Stimulated activated CD8-positive, alpha-beta memory T cell treated with anti-CD3 and anti-CD28 coated beads, Interleukin-15, amount 100 ng/mL, for 48 hours (primary cell): ENCODE measurements around the gene ZBED1.
"Not testable (repeated sequence)": the region's sequence is repeated elsewhere in the genome, so short reads cannot be mapped to it uniquely, and the experiment has no call there.

Experiments
- DNase-seq, 2 donors: peaks; one replicate each; pipeline ENCODE4 v3.0.0-alpha.2; 2020; ENCODE audit warnings: low read depth in 2 of 2

ZBED1 gene

DNA sequence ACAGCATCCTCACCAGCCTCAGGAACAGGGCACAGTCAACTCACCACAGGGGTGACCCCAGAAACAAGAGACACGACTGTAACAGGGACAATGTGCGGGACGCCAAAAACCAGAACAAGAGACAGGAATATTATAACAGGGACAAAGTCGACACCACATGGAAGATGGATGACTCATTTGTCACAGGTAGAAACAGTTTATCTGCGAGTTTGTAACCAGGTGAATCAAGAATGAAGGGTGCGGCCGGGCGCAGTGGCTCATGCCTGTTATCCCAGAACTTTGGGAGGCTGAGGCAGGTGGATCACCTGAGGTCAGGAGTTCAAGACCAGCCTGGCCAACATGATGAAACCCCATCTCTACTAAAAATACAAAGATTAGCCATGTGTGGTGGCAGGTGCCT lies 44.7 kb downstream of the ZBED1 start:
- DNase-seq, result not testable (repeated sequence)

DNA sequence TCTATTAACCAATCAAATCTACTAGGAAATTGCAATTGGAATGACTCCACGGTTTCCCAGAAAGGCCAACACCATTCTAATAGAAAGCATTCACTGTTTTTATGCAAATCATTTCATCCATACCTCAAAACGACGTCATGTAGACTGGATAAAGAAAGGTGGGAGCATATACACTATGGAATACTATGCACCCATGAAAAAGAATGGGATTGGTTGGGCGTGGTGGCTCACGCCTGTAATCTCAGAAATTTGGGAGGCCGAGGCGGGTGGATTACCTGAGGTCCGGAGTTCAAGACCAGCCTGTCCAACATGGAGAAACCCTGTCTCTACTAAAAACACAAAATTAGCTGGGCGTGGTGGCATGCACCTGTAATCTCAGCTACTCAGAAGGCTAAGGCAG lies 46.2 kb downstream of the ZBED1 start:
- not testable (repeated sequence) for DNase-seq

DNA sequence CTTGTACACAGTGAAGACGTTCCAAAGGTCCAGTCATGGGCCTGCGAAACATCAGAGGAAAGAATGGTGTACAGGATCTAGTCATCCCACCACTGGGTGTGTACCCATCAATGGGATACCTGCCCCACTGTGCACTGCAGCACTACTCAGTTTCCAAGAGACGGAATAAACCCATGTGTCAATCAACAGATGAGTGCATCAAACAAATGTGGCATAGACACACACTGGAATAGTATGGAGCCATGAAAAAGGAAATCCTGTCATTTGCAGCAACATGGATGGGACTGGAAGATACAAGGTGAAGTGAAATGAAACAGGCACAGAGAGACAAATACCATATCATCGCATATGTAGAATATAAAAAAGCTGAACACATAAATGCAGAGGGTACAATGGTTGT lies 48.0 kb downstream of the ZBED1 start:
- no peak for DNase-seq

DNA sequence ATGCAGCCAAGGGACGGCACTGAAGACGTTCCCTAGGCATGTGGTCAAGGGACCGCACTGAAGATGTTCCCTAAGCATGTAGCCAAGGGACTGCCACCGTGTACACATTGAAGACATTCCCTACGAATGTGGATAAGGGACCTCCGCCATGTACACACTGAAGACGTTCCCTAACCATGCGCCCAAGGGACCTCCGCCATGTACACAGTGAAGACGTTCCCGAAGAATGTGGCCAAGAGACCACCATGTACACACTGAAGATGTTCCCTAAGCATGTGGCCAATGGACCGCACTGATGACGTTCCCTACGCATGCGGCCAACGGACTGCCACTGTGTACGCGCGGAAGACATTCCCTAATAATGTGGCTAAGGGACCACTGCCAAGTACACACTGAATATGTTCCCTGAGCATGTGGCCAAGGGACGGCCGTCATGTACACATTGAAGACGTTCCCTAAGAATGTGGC lies 48.4 kb downstream of the ZBED1 start:
- no peak for DNase-seq

DNA sequence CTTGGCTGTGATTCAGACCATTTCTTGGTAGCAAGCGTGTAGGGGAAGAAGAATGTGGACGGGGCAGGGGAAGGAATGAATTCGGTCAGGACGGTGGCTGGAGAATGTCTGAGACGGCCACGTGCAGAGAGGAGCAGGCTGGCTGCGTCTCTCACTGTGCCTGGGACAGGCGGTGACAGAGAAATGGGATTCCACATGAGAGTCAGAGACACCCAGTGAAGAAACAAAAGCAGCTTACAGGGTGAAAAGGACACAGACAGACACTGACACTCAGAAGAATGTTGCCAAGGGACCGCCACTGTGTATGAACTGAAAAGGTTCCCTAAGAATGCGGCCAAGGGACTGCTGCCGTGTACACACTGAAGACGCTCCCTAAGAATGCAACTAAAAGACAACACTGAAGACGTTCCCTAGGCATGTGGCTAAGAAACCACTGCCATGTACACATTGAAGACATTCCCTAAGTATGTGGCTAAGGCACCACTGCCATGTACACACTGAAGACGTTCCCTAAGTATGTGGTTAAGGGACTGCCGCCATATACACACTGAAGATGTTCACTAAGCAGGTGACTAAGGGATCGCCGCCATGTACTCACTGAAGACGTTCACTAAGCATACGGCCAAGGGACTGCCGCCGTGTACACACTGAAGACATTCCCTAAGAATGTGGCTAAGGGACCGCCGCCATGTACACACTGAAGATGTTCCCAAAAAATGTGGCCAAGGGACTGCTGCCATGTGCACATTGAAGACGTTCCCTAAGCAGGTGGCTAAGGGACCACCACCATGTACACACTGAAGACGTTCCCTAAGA lies 49.1 kb downstream of the ZBED1 start:
- no peak for DNase-seq

DNA sequence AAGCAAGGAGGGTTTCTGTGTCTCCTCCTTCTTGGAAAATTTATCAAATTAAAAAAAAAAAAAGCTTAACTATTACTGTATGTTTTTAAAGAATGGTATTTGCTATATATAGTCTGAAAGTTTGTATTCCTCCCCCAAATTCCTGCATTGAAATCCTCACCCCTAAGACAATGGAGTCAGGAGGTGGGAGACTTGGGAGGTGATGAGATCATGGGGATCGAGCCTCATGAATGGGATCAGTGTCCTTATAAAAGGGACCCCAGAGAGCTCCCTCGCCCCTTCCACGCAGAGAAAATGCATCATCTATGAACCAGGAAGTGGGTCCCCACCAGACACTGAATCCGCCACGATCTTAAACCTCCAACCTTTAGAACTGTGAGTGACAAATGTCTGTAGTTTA lies 50.1 kb downstream of the ZBED1 start:
- no peak for DNase-seq

DNA sequence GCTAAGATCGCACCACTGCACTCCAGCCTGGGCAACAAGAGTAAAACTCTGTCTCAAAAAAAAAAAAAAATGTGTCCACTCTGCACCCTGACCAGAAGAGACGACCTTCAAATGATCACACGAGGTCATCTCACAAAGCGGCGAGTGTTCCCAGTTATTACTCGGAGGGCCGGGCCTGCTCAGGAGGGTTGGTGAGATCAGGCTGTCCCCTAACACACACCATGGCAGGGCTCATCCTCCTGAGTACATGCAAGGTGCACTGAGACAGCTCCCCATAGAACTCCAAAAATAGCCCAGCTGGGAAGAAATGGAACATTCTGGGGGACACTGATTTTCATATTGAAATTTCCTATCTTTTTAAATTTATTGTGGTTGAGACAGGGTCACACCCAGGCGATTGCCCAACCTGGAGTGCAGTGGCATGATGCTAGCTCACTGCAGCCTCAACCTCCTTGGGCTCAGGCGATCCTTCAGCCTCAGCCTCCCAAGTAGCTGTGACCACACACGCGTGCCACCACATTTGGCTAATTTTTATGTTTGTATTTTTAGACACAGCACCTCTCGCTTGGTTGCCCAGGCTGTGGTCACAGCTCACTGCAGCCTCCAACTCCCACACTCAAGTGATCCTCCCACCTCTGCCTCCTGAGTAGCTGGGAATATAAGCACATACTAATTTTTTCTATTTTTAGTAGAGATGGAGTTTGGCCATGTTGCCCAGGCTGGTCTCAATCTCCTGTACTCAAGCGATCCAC lies 51.5 kb downstream of the ZBED1 start:
- DNase-seq, result no peak

DNA sequence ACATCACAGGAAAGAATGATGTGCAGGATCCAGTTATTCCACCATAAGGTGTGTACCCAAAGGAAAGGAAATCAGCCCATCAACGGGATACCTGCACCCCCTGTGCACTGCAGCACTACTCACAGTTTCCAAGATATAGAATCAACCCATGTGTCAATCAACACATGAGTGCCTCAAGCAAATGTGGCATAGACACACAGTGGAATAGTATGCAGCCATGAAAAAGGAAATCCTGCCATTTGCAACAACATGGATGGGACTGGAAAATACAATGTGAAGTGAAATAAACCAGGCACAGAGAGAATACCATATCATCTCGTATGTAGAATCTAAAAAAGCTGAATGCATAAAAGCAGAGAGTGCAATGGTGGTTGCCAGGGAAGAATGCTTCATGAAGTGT lies 53.3 kb downstream of the ZBED1 start:
- DNase-seq, result no peak

DNA sequence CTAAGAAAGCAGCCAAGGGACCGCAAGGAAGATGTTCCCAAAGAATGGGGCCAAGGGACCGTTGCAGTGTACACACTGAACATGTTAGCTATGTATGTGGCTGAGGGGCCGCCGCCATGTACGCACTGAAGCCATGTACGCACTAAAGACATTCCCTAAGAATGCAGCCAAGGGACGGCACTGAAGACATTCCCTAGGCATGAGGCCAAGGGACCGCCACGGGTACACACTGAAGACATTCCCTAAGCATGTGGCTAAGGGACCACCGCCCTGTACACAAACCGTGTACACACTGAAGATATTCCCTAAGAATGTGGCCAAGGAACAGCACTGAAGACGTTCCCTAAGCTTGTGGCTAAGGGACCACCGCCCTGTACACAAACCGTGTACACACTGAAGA lies 54.0 kb downstream of the ZBED1 start:
- no peak for DNase-seq

DNA sequence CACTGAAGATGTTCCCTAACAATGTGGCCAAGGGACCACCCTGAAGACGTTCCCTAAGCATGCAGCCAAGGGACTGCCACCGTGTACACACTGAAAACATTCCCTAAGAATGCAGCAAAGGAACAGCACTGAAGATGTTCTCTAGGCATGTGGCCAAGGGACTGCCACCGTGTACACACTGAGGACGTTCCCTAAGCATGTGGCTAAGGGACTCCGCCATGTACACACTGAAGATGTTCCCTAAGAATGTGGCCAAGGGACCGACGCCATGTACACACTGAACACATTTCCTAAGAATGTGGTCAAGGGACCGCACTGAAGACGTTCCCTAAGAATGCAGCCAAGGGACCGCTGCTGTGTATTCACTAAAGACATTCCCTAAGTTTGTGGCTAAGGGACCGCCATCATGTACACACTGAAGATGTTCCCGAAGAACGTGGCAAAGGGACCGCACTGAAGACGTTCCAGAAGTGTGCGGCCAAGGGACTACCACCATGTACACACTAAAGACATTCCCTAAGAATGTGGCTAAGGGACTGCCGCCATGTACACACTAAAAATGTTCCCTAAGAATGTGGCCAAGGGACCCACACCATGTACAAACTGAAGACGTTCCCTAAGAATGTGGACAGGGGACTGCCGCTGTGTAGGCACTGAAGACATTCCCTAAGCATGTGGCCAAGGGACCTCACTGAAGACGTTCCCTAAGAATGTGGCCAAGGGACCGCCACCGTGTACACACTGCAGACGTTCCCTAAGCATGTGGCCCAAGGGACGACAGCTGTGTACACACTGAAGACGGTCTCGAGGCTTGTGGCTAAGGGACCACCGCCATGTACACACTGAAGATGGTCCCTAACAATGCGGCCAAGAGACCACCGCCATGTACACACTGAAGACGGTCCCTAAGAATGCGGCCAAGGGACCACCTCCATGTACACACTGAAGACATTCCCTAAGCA lies 54.8 kb downstream of the ZBED1 start:
- DNase-seq, result no peak

DNA sequence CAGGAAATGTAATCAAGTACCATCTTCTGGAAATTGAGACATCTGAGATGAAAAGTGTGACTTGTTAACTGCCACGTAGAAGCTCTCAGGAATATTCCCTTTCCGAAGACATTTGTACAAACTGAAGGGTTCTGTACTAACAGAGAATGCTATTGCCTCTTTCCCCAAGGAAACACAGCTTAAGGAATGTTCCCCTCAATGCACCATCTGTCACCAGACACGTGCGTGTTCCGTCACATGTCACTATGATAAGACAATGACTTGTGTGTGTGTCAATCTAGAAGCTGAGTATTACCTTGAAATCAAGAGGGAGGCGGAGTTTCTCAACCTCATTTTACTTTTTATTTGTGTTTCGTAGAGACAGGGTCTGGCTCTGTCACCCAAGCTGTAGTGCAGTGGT lies 58.1 kb downstream of the ZBED1 start:
- DNase-seq, result no peak

DNA sequence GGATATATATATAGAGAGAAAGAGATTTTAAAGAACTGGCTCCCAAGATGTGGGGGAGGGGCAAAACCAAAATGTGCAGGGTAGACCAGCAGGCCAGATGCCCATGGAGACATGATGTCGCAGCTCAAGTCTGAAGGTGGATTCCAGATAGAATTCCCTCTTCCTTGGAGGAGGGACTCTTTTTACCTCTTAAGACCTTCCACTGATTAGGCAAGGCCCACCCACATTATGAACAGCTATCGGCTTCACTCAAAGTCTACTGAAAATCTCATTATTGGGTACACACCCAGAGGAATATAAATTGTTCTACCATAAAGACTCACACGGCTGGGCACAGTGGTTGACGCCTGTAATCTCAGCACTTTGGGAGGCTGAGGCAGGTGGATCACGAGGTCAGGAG lies 59.3 kb downstream of the ZBED1 start:
- DNase-seq, result no peak

DNA sequence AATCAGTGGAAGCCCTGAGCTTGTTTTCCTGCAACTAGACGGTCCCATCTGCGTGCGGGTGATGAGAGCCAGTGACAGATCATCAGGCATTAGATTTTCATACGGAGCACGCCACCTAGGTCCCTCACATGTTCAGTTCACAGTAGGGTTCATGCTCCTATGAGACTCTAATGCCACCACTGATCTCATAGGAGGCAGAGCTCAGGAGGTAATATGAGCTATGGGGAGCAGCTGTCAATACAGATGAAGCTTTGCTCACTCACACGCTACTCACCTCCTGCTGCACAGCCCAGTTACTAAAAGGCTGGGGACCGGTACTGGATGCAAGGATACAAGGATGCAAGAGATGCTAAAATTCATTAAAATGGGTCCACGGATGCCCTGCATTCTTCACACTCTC lies 61.2 kb downstream of the ZBED1 start:
- DNase-seq, result no peak
